Hippocampal formation (tissue), 2 donors: ENCODE measurements around the gene TEDC2.
A peak's percentile ranks its signal among the peaks of the same experiment; 100 is the strongest.
"Not testable (repeated sequence)": the region's sequence is repeated elsewhere in the genome, so short reads cannot be mapped to it uniquely, and the experiment has no call there.

Source experiments
- DNase-seq, 2 donors: peaks; one replicate each; lab custom pipeline; 2025; lab: John Stamatoyannopoulos, UW

TEDC2 gene

GRCh38 chr16:2437032-2437790 is 22.7 kb upstream of the TEDC2 start:
- no peak for DNase-seq

GRCh38 chr16:2438121-2438520 is 21.8 kb upstream of the TEDC2 start:
- DNase-seq = no peak

GRCh38 chr16:2439598-2439997 is 20.3 kb upstream of the TEDC2 start:
- DNase-seq = no peak

- not testable (repeated sequence) for DNase-seq
These were observed 18.6 kb upstream of the TEDC2 start for GRCh38 chr16:2441143-2441804.

GRCh38 chr16:2443555-2443954 is 16.4 kb upstream of the TEDC2 start:
- DNase-seq = no peak

- DNase-seq = no peak
These were observed 11.9 kb upstream of the TEDC2 start for GRCh38 chr16:2447920-2448583.

GRCh38 chr16:2449118-2449517 is 10.8 kb upstream of the TEDC2 start:
- DNase-seq = no peak

- DNase-seq = peak; percentile 51 to 61
These were observed 9.4 kb upstream of the TEDC2 start for GRCh38 chr16:2450535-2450934.

GRCh38 chr16:2450975-2451381 is 8.9 kb upstream of the TEDC2 start:
- no peak for DNase-seq

GRCh38 chr16:2451851-2452320 is 8.0 kb upstream of the TEDC2 start:
- DNase-seq = no peak

GRCh38 chr16:2452650-2453049 is 7.3 kb upstream of the TEDC2 start:
- no peak for DNase-seq

GRCh38 chr16:2455081-2455845 is 4.6 kb upstream of the TEDC2 start:
- no peak for DNase-seq

GRCh38 chr16:2456551-2457153 is 3.3 kb upstream of the TEDC2 start:
- no peak for DNase-seq

GRCh38 chr16:2457267-2457666 is 2.6 kb upstream of the TEDC2 start:
- no peak for DNase-seq

GRCh38 chr16:2457946-2458345 is 2.0 kb upstream of the TEDC2 start:
- no peak for DNase-seq

GRCh38 chr16:2458887-2459646 is 842 bp upstream of the TEDC2 start:
- no peak for DNase-seq

GRCh38 chr16:2460391-2460713 is 443 bp downstream of the TEDC2 start:
- DNase-seq = no peak

- no peak for DNase-seq
These were observed 1.0 kb downstream of the TEDC2 start for GRCh38 chr16:2460916-2461315.

- DNase-seq = no peak
These were observed 2.3 kb downstream of the TEDC2 start for GRCh38 chr16:2462031-2462866.

- no peak for DNase-seq
These were observed 4.4 kb downstream of the TEDC2 start for GRCh38 chr16:2464333-2464732.
